Sigmoid colon (tissue), 7 donors: ENCODE results near the gene SARM1. TPM values are rescaled to one million over a fixed set of nuclear protein-coding genes. Genes with fewer than 3 reads are reported as not detected.
"Not testable (repeated sequence)": the region's sequence is repeated elsewhere in the genome, so short reads cannot be mapped to it uniquely, and the experiment has no call there.

Source experiments
- DNase-seq: peaks from one replicate; pipeline ENCODE4 v3.0.0-alpha.2; 2019
- H3K27ac ChIP-seq, 4 donors: fragments of 200-600 bp; sonication (generic); one replicate each; pipeline ENCODE4 v1.5.1; 2016 to 2019; ENCODE audit warnings: mild to moderate bottlenecking in 1 of 4
- H3K27me3 ChIP-seq, 3 donors: fragments of 200-600 bp; sonication (generic); one replicate each; pipeline ENCODE4 v1.5.1; 2019; ENCODE audit warnings: mild to moderate bottlenecking in 1 of 3
- H3K36me3 ChIP-seq, 4 donors: fragments of 200-600 bp; sonication (generic); one replicate each; pipeline ENCODE4 v1.5.1; 2016 to 2019
- H3K4me1 ChIP-seq, 4 donors: fragments of 200-600 bp; sonication (generic); one replicate each; pipeline ENCODE4 v1.5.1; 2017 to 2019
- H3K4me3 ChIP-seq, 4 donors: fragments of 200-600 bp; sonication (generic); one replicate each; pipeline ENCODE4 v1.5.1; 2017 to 2019; ENCODE audit warnings: mild to moderate bottlenecking in 2 of 4, moderate library complexity in 1 of 4
- H3K9me3 ChIP-seq, 4 donors: fragments of 200-600 bp in 3 of 4; sonication (generic) in 3 of 4; one replicate each; pipeline versions ENCODE4 v1.5.1 to v1.6.1; 2013 to 2019
- CTCF ChIP-seq, 4 experiments: fragments of 450-650 bp in 3 of 4; fragments of 200-600 bp in 1 of 4; IDR thresholded peaks; one replicate each; pipeline ENCODE4 v1.5.1; 2016 to 2019; ENCODE audit warnings: antibody characterized with exemption in 4 of 4, mild to moderate bottlenecking in 3 of 4, moderate library complexity in 2 of 4
- EP300 ChIP-seq, 4 donors: sonication (generic); formaldehyde crosslinking; IDR thresholded peaks; one replicate each; pipeline ENCODE4 v1.6.1; 2017; ENCODE audit warnings: antibody characterized with exemption in 4 of 4
- POLR2A ChIP-seq, 2 donors: fragments of 450-650 bp; IDR thresholded peaks; one replicate each; pipeline ENCODE4 v1.6.1; 2016; ENCODE audit warnings: antibody characterized with exemption in 2 of 2, mild to moderate bottlenecking in 2 of 2, moderate library complexity in 2 of 2
- POLR2AphosphoS5 ChIP-seq, 4 donors: sonication (generic); formaldehyde crosslinking; IDR thresholded peaks; one replicate each; pipeline ENCODE4 v1.6.1; 2017; ENCODE audit warnings: antibody characterized with exemption in 4 of 4
- WGBS, 2 donors: extraction: QIAGEN DNeasy Blood & Tissue Kit; methylation state at CpG; one replicate each; pipeline ENCODE4 v1.1.7; 2013; 5-methylcytosine and 5-hydroxymethylcytosine counted together
- intact Hi-C: fragments of 100-400 bp; cut with DNase I; formaldehyde crosslinking; loops from one replicate; pipeline ENCODE4 v1.15.1; 2023
- polyA plus RNA-seq, 3 donors: library from polyadenylated mRNA; stranded (reverse); fragments of 200-250 nt; gene quantifications; one replicate each; pipeline ENCODE4 v1.2.3, GENCODE V29; 2013
- total RNA-seq, 4 donors: library from RNA; depleted of rRNA; stranded (reverse); fragments of >200 nt; gene quantifications; one replicate each; pipeline ENCODE4 v1.1.0, GENCODE V29; 2016
- donor health status: healthy with polysubstance abuse.
- donor health status: Bipolar disorder and iron deficiency.
- donor health status: healthy.

SARM1 gene
- total and polyA plus RNA-seq, 7 donors: 3.5 to 13.3 (median 8.6) TPM

- TF ChIP-seq CTCF (IDR thresholded peaks at IDR 0.05) (no peak), POLR2AphosphoS5 (IDR thresholded peaks at IDR 0.05) (no peak)
- WGBS, 2 donors: 59 to 75% methylated on average over 7 of the region's 7 CpGs
- Histone ChIP-seq H3K27ac (no peak overlapping the region), H3K9me3 (no peaks in the 10 kb centered on the region), H3K4me1 (no peaks in the 10 kb centered on the region), H3K27me3 (peaks cover 0 to 5% (median 0%) of the 10 kb centered on the region in 3 donors), H3K4me3 (no peak overlapping the region), H3K36me3 (no peaks in the 10 kb centered on the region)
- no peak for DNase-seq
- intact Hi-C loops: no loop called here
Observed at GRCh38 chr17:28421787-28422305, 50.4 kb downstream of the SARM1 start.

- 90 to 93% methylated on average over 13 of the region's 13 CpGs for WGBS, 2 donors
- intact Hi-C loops: no loop called here
- Histone ChIP-seq H3K9me3 (no peaks in the 10 kb centered on the region), H3K27me3 (peaks cover 0 to 4% (median 0%) of the 10 kb centered on the region in 3 donors), H3K4me3 (no peak overlapping the region), H3K36me3 (no peaks in the 10 kb centered on the region), H3K4me1 (no peaks in the 10 kb centered on the region), H3K27ac (no peak overlapping the region)
- no peak for DNase-seq
- TF ChIP-seq POLR2A (IDR thresholded peaks at IDR 0.05): no peak
- no peak for TF ChIP-seq EP300 (IDR thresholded peaks at IDR 0.05)
- TF ChIP-seq POLR2AphosphoS5 (IDR thresholded peaks at IDR 0.05): no peak
Observed at GRCh38 chr17:28425206-28425605, 53.7 kb downstream of the SARM1 start.

- H3K36me3 ChIP-seq: no peaks in the 10 kb centered on the region
- TF ChIP-seq POLR2A (IDR thresholded peaks at IDR 0.05): no peak
- no peak for TF ChIP-seq POLR2AphosphoS5 (IDR thresholded peaks at IDR 0.05)
- no peak for TF ChIP-seq CTCF (IDR thresholded peaks at IDR 0.05)
- no peak for TF ChIP-seq EP300 (IDR thresholded peaks at IDR 0.05)
- H3K4me1 ChIP-seq: no peaks in the 10 kb centered on the region
- H3K27ac ChIP-seq: no peak overlapping the region
- no peaks in the 10 kb centered on the region for H3K9me3 ChIP-seq
- WGBS, 2 donors: 83 to 88% methylated on average over 9 of the region's 9 CpGs
- DNase-seq: no peak
- intact Hi-C loops: no loop called here
- H3K4me3 ChIP-seq: no peak overlapping the region
- H3K27me3 ChIP-seq: no peaks in the 10 kb centered on the region
Observed at GRCh38 chr17:28426081-28426519, 54.6 kb downstream of the SARM1 start.

- no peak for DNase-seq
- Histone ChIP-seq H3K4me1 (no peaks in the 10 kb centered on the region), H3K9me3 (no peaks in the 10 kb centered on the region), H3K27me3 (no peaks in the 10 kb centered on the region), H3K4me3 (no peak overlapping the region), H3K27ac (no peak overlapping the region), H3K36me3 (no peaks in the 10 kb centered on the region)
- TF ChIP-seq CTCF (IDR thresholded peaks at IDR 0.05): no peak
- no peak for TF ChIP-seq POLR2AphosphoS5 (IDR thresholded peaks at IDR 0.05)
- no peak for TF ChIP-seq POLR2A (IDR thresholded peaks at IDR 0.05)
- no peak for TF ChIP-seq EP300 (IDR thresholded peaks at IDR 0.05)
- intact Hi-C loops: no loop called here
- 86% methylated on average over 5 of the region's 5 CpGs for WGBS, 2 donors
Observed at GRCh38 chr17:28427371-28427770, 55.9 kb downstream of the SARM1 start.

- H3K27ac ChIP-seq, intact Hi-C loops, DNase-seq, H3K9me3 ChIP-seq, H3K4me1 ChIP-seq, H3K36me3 ChIP-seq, H3K4me3 ChIP-seq, H3K27me3 ChIP-seq: not testable (repeated sequence)
- WGBS, 2 donors: 84 to 86% methylated on average over 4 of the region's 4 CpGs
Observed at GRCh38 chr17:28427982-28428381, 56.5 kb downstream of the SARM1 start.

GRCh38 chr17:28433721-28434120 is 62.2 kb downstream of the SARM1 start:
- Histone ChIP-seq H3K27ac (no peak overlapping the region), H3K27me3 (no peaks in the 10 kb centered on the region), H3K4me3 (no peak overlapping the region), H3K9me3 (no peaks in the 10 kb centered on the region), H3K4me1 (no peaks in the 10 kb centered on the region), H3K36me3 (no peaks in the 10 kb centered on the region)
- TF ChIP-seq CTCF (IDR thresholded peaks at IDR 0.05) (no peak), POLR2A (IDR thresholded peaks at IDR 0.05) (no peak), POLR2AphosphoS5 (IDR thresholded peaks at IDR 0.05) (no peak), EP300 (IDR thresholded peaks at IDR 0.05) (no peak)
- DNase-seq: no peak
- intact Hi-C loops: no loop called here
- WGBS, 2 donors: 76 to 84% methylated on average over 1 of the region's 1 CpG

- H3K36me3 ChIP-seq, H3K27ac ChIP-seq, DNase-seq, H3K4me1 ChIP-seq, H3K27me3 ChIP-seq, H3K9me3 ChIP-seq, H3K4me3 ChIP-seq, intact Hi-C loops: not testable (repeated sequence)
- WGBS, 2 donors: 31 to 71% methylated on average over 8 of the region's 8 CpGs
Observed at GRCh38 chr17:28434326-28434725, 62.8 kb downstream of the SARM1 start.
